Lung (tissue), 12 donors: ENCODE results near the gene TNS3. TPM values are rescaled to one million over a fixed set of nuclear protein-coding genes. Genes with fewer than 3 reads are reported as not detected.

Experiments
- ATAC-seq: fragments of 200-7000 bp; cut with Tn5 transposase; one replicate; pipeline ENCODE4 v1.9.1; 2020; ENCODE audit warnings: moderate number of reproducible peaks; ENCODE audit not compliant: insufficient read depth, low FRiP score
- DNase-seq, 3 donors: peaks; one replicate each; pipeline ENCODE4 v3.0.0-alpha.2; 2013 to 2017
- H3K27ac ChIP-seq, 2 donors: one replicate each; pipeline ENCODE4 v1.5.1; 2013; ENCODE audit warnings: mild to moderate bottlenecking in 2 of 2, moderate library complexity in 2 of 2, control low read depth in 1 of 2, inconsistent platforms in 1 of 2, low read depth in 1 of 2, low read length in 1 of 2
- H3K27me3 ChIP-seq, 3 donors: one replicate each; pipeline ENCODE4 v1.5.1; 2013; ENCODE audit warnings: low read length in 2 of 3; ENCODE audit not compliant: control insufficient read depth in 3 of 3, insufficient read depth in 3 of 3
- H3K36me3 ChIP-seq, 4 donors: one replicate each; pipeline ENCODE4 v1.5.1; 2013; ENCODE audit warnings: low read length in 4 of 4, mild to moderate bottlenecking in 1 of 4, moderate library complexity in 1 of 4; ENCODE audit not compliant: control insufficient read depth in 4 of 4, insufficient read depth in 4 of 4
- H3K4me1 ChIP-seq, 5 donors: one replicate each; pipeline ENCODE4 v1.5.1; 2013; ENCODE audit warnings: low read length in 5 of 5, mild to moderate bottlenecking in 2 of 5, moderate library complexity in 1 of 5; ENCODE audit not compliant: control insufficient read depth in 5 of 5, insufficient read depth in 5 of 5
- H3K4me3 ChIP-seq: one replicate; pipeline ENCODE4 v1.5.1; 2013; ENCODE audit warnings: mild to moderate bottlenecking, control low read depth, moderate library complexity
- H3K9ac ChIP-seq, 2 donors: one replicate each; pipeline ENCODE4 v1.5.1; 2013; ENCODE audit warnings: low read length in 2 of 2, control low read depth in 1 of 2; ENCODE audit not compliant: insufficient read depth in 1 of 2
- H3K9me3 ChIP-seq, 4 donors: one replicate each; pipeline ENCODE4 v1.5.1; 2013; ENCODE audit warnings: low read length in 3 of 4, mild to moderate bottlenecking in 1 of 4, moderate library complexity in 1 of 4; ENCODE audit not compliant: control insufficient read depth in 4 of 4, insufficient read depth in 3 of 4
- WGBS, 2 donors: extraction: QIAGEN DNeasy Blood & Tissue Kit; methylation state at CpG; one replicate each; pipeline ENCODE4 v1.1.7; 2013; 5-methylcytosine and 5-hydroxymethylcytosine counted together
- polyA plus RNA-seq, 2 donors: library from polyadenylated mRNA; stranded (reverse); fragments of 200-250 nt; gene quantifications; one replicate each; pipeline ENCODE4 v1.2.1, GENCODE V29; 2013
- total RNA-seq, 2 donors: library from RNA; depleted of rRNA in 1 of 2; stranded (reverse); fragments of >200 nt in 1 of 2; gene quantifications; one replicate each; pipeline ENCODE4 v1.2.1, GENCODE V29; 2014 to 2021
- TF ChIP-seq, protein P1 (sequence below): IDR thresholded peaks from 2 replicates; pipeline ENCODE4 v1.5.1; 2012; ENCODE audit warnings: mild to moderate bottlenecking; ENCODE audit errors: control extremely low read depth, extremely low read depth
- donor health status: control.
- donor health status: control.
- donor health status: Bipolar disorder and iron deficiency.
- donor health status: healthy.
- donor health status: DM: yes; HTN: yes; CAD: no.

The TNS3 gene
- total and polyA plus RNA-seq, 4 donors: 23.8 to 140 (median 85.7) TPM

DNA sequence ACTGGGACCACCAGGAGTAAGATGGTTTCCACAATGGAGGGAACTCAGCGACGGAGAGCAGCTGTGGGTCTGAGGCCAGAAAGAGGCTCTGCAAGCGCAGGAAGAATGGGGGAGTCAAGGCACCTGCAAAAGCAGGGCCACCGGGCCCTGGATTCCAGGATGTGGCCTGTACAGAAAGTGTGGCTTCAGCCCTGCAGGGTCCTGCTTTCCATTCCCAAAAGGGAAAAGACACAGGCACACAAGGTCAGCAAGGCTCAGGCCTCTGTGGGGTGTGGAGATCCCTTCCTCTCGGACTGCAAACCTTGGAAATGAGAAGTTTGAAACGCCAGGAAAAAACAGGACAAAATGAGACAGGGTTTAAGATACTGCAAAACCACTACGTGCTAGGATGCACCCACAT lies 232.5 kb downstream of the TNS3 start:
- no peak for ATAC-seq
- DNase-seq: no peak
- Histone ChIP-seq H3K27me3 (no peaks in the 10 kb centered on the region), H3K9me3 (no peaks in the 10 kb centered on the region), H3K4me3 (no peak overlapping the region), H3K4me1 (peaks cover 0 to 16% (median 5%) of the 10 kb centered on the region in 5 donors), H3K27ac (no peak overlapping the region), H3K36me3 (peaks cover 0 to 16% (median 11%) of the 10 kb centered on the region in 4 donors), H3K9ac (no peak overlapping the region)
- TF ChIP-seq, protein P1, sequence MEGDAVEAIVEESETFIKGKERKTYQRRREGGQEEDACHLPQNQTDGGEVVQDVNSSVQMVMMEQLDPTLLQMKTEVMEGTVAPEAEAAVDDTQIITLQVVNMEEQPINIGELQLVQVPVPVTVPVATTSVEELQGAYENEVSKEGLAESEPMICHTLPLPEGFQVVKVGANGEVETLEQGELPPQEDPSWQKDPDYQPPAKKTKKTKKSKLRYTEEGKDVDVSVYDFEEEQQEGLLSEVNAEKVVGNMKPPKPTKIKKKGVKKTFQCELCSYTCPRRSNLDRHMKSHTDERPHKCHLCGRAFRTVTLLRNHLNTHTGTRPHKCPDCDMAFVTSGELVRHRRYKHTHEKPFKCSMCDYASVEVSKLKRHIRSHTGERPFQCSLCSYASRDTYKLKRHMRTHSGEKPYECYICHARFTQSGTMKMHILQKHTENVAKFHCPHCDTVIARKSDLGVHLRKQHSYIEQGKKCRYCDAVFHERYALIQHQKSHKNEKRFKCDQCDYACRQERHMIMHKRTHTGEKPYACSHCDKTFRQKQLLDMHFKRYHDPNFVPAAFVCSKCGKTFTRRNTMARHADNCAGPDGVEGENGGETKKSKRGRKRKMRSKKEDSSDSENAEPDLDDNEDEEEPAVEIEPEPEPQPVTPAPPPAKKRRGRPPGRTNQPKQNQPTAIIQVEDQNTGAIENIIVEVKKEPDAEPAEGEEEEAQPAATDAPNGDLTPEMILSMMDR: no peak
- WGBS, 2 donors: 92 to 95% methylated on average over 7 of the region's 7 CpGs

- Histone ChIP-seq H3K27me3 (no peaks in the 10 kb centered on the region), H3K4me3 (no peak overlapping the region), H3K9me3 (no peaks in the 10 kb centered on the region), H3K4me1 (peaks cover 0 to 16% (median 5%) of the 10 kb centered on the region in 5 donors), H3K36me3 (peaks cover 0 to 26% (median 17%) of the 10 kb centered on the region in 4 donors), H3K9ac (no peak overlapping the region), H3K27ac (no peak overlapping the region)
- 90 to 94% methylated on average over 6 of the region's 6 CpGs for WGBS, 2 donors
- DNase-seq (no peak), ATAC-seq (no peak)
- TF ChIP-seq, protein P1: no peak
Measured at GRCh38 chr7:47347816-47348385, 234.0 kb downstream of the TNS3 start.

DNA sequence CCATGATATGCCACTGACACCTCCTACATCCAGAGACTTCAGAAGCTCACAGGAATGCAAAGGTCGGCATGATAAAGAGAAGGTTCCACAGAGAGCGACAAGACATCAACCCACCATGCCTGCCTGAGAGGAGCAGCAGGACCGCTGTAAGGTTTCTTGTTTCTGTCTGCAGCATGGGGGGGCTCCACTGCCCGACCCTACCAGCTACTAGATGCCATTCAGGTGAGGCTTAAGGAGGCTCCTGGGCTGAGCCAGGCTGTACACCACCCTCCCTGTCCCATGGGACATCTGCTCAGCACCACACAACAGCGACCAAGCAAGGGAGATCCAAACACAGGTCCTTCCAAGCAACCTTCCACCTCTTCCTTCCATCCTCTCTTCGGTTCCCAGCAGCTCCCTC lies 234.6 kb downstream of the TNS3 start:
- H3K4me1 ChIP-seq: peaks cover 0 to 16% (median 5%) of the 10 kb centered on the region in 5 donors
- H3K9ac ChIP-seq: no peak overlapping the region
- no peak for DNase-seq
- ATAC-seq: no peak
- no peak overlapping the region for H3K4me3 ChIP-seq
- WGBS, 2 donors: 80 to 91% methylated on average over 6 of the region's 6 CpGs
- no peaks in the 10 kb centered on the region for H3K9me3 ChIP-seq
- H3K27me3 ChIP-seq: no peaks in the 10 kb centered on the region
- peaks cover 0 to 24% (median 17%) of the 10 kb centered on the region in 4 donors for H3K36me3 ChIP-seq
- TF ChIP-seq, protein P1: no peak
- H3K27ac ChIP-seq: no peak overlapping the region
